HG02623 (cell line): ENCODE measurements around the gene ZNF26.

Experiments used
- ATAC-seq: cut with Tn5 transposase; IDR thresholded peaks from one replicate; pipeline ENCODE4 v1.9.1; 2021; ENCODE audit warnings: moderate library complexity; ENCODE audit not compliant: unreplicated experiment

Gene ZNF26

GRCh38 chr12:133058203-133059113 is 72.3 kb downstream of the ZNF26 start:
- no peak for ATAC-seq

GRCh38 chr12:133061954-133062353 is 75.8 kb downstream of the ZNF26 start:
- no peak for ATAC-seq

GRCh38 chr12:133063556-133063955 is 77.4 kb downstream of the ZNF26 start:
- ATAC-seq = no peak

DNA sequence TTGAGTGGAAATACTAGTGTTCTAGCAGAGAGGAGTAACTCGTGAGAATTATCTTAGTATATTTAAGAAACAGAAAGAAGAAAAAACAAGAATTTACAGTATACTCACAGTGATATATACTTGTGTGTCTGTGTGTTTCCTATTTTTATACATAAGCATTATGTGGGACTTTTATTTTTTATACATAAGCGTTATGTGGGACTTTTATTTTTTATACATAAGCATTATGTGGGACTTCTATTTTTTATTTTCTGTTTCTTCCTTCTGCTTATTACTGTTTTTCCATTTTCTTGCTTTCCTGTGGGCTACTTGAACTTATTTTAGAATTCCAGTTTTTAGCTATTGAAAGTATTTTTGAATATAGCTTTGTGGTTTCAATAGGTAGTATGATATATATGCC is 87.7 kb downstream of the ZNF26 start:
- no peak for ATAC-seq
